Gastroesophageal sphincter (tissue), 4 donors: ENCODE data around the gene MMS19. TPM values are rescaled to one million over a fixed set of nuclear protein-coding genes. Genes with fewer than 3 reads are reported as not detected.
"Not testable (repeated sequence)": the region's sequence is repeated elsewhere in the genome, so short reads cannot be mapped to it uniquely, and the experiment has no call there.

Experiments
- ATAC-seq: fragments of 150-250 bp; one replicate; pipeline ENCODE4 v1.9.1; 2016; ENCODE audit warnings: mild to moderate bottlenecking, moderate library complexity
- H3K27ac ChIP-seq, 4 donors: fragments of 200-600 bp; sonication (generic) in 3 of 4; 1 replicate in 3 of 4; 2 replicates in 1 of 4; pipeline ENCODE4 v1.5.1; 2016 to 2019
- H3K27me3 ChIP-seq: fragments of 200-600 bp; sonication (generic); one replicate; pipeline ENCODE4 v1.5.1; 2019
- H3K36me3 ChIP-seq, 2 donors: fragments of 200-600 bp; sonication (generic); one replicate each; pipeline ENCODE4 v1.5.1; 2019; ENCODE audit warnings: control low read depth in 1 of 2
- H3K4me1 ChIP-seq, 3 donors: fragments of 200-600 bp; sonication (generic); 1 replicate in 2 of 3; 2 replicates in 1 of 3; pipeline ENCODE4 v1.5.1; 2016 to 2019; ENCODE audit warnings: control low read depth in 2 of 3
- H3K4me3 ChIP-seq, 2 donors: fragments of 200-600 bp; sonication (generic); one replicate each; pipeline ENCODE4 v1.5.1; 2019; ENCODE audit warnings: mild to moderate bottlenecking in 1 of 2, moderate library complexity in 1 of 2
- H3K9me3 ChIP-seq, 3 donors: fragments of 200-600 bp; sonication (generic); one replicate each; pipeline ENCODE4 v1.5.1; 2017 to 2019; ENCODE audit warnings: control low read depth in 2 of 3
- EP300 ChIP-seq: sonication (generic); formaldehyde crosslinking; IDR thresholded peaks from one replicate; pipeline ENCODE4 v1.6.1; 2017; ENCODE audit warnings: antibody characterized with exemption, mild to moderate bottlenecking
- POLR2A ChIP-seq, 2 donors: fragments of 450-650 bp; IDR thresholded peaks; one replicate each; pipeline ENCODE4 v1.6.1; 2017; ENCODE audit warnings: antibody characterized with exemption in 2 of 2, mild to moderate bottlenecking in 2 of 2, moderate library complexity in 1 of 2
- POLR2AphosphoS5 ChIP-seq: sonication (generic); formaldehyde crosslinking; IDR thresholded peaks from one replicate; pipeline ENCODE4 v1.6.1; 2017; ENCODE audit warnings: antibody characterized with exemption
- WGBS, 2 donors: methylation state at CpG; one replicate each; pipeline ENCODE4 v1.1.5; 2018; ENCODE audit warnings: low coverage in 1 of 2; 5-methylcytosine and 5-hydroxymethylcytosine counted together
- total RNA-seq, 4 donors: library from RNA; depleted of rRNA; stranded (reverse); fragments of >200 nt; gene quantifications; one replicate each; pipeline ENCODE4 v1.1.0, GENCODE V29; 2016
- TF ChIP-seq, protein P1 (sequence below), 4 experiments: fragments of 200-600 bp in 2 of 4; fragments of 450-650 bp in 2 of 4; sonication (generic) in 1 of 4; IDR thresholded peaks; one replicate each; pipeline ENCODE4 v1.5.1; 2017 to 2019; ENCODE audit warnings: antibody characterized with exemption in 4 of 4, mild to moderate bottlenecking in 2 of 4, moderate library complexity in 2 of 4

Gene MMS19
- total RNA-seq, 4 donors from 2014 or later: 44.3 to 75.8 (median 51.8) TPM

GRCh38 chr10:97428572-97428981 is 69.6 kb downstream of the MMS19 start:
- H3K27ac ChIP-seq: peak overlapping the region in 3 of 4 donors; percentile 8 to 95 (median 91)
- WGBS, 2 donors: 47 to 53% methylated on average over 3 to 4 of the region's 4 CpGs
- TF ChIP-seq, protein P1, sequence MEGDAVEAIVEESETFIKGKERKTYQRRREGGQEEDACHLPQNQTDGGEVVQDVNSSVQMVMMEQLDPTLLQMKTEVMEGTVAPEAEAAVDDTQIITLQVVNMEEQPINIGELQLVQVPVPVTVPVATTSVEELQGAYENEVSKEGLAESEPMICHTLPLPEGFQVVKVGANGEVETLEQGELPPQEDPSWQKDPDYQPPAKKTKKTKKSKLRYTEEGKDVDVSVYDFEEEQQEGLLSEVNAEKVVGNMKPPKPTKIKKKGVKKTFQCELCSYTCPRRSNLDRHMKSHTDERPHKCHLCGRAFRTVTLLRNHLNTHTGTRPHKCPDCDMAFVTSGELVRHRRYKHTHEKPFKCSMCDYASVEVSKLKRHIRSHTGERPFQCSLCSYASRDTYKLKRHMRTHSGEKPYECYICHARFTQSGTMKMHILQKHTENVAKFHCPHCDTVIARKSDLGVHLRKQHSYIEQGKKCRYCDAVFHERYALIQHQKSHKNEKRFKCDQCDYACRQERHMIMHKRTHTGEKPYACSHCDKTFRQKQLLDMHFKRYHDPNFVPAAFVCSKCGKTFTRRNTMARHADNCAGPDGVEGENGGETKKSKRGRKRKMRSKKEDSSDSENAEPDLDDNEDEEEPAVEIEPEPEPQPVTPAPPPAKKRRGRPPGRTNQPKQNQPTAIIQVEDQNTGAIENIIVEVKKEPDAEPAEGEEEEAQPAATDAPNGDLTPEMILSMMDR (IDR thresholded peaks at IDR 0.05): no peak
- no peak for TF ChIP-seq POLR2AphosphoS5
- no peak for TF ChIP-seq EP300
- TF ChIP-seq POLR2A (IDR thresholded peaks at IDR 0.05): no peak

GRCh38 chr10:97427571-97428179 is 70.5 kb downstream of the MMS19 start:
- TF ChIP-seq EP300 (no peak), POLR2AphosphoS5 (no peak), POLR2A (IDR thresholded peaks at IDR 0.05) (no peak)
- TF ChIP-seq, protein P1 (IDR thresholded peaks at IDR 0.05): no peak
- Histone ChIP-seq H3K27me3 (no peaks in the 10 kb centered on the region), H3K4me1 (peaks cover 0 to 59% (median 19%) of the 10 kb centered on the region in 3 donors), H3K4me3 (peak overlapping the region; percentile 85 to 91), H3K9me3 (no peaks in the 10 kb centered on the region), H3K36me3 (peaks cover 9 to 46% of the 10 kb centered on the region in 2 donors), H3K27ac (peak overlapping the region in 3 of 4 donors; percentile 91 to 95 (median 91))
- no peak for ATAC-seq
- 10 to 12% methylated on average over 3 to 4 of the region's 9 CpGs for WGBS, 2 donors

More at GRCh38 chr10:97428572-97428981, 69.6 kb downstream of the MMS19 start:
- H3K4me1 ChIP-seq: peaks cover 0 to 51% (median 19%) of the 10 kb centered on the region in 3 donors
- H3K9me3 ChIP-seq: no peaks in the 10 kb centered on the region
- peak overlapping the region in 1 of 2 donors; percentile 91 for H3K4me3 ChIP-seq
- no peaks in the 10 kb centered on the region for H3K27me3 ChIP-seq
- peaks cover 9 to 43% of the 10 kb centered on the region in 2 donors for H3K36me3 ChIP-seq
- no peak for ATAC-seq

DNA sequence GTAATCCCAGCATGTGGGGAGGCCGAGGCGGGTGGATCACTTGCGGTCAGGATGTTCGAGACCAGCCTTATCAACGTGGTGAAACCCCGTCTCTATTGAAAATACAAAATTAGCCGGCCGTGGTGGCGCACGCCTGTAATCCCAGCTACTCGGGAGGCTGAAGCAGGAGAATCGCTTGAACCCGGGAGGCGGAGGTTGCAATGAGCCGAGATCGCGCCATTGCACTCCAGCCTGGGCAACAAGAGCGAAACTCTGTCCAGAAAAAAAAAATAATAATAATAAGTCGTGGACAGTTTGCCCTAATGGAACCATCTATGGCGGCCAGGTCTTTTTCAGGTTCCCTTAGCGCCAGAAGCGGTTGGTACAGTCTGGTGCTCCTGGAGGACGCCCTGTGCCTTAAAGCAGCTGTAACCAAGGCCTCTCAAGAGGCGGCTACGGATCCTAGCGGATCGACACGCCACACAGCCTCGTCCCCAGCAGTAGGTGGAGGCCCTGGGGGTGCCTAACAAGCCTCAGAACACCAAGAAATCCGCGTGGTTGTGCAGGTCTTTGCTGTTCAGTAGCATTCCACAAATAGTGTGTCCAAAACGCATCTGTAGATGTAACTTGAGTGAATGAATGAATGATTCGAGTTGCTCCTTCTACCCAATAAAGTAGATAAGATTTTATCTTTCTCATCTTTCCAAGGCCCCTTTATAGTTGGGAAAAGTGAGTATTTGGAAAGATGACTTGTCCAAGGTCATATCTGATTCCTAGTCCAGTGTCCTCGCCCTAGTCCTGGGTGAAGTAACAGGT is 71.2 kb downstream of the MMS19 start:
- peaks cover 0 to 59% (median 19%) of the 10 kb centered on the region in 3 donors for H3K4me1 ChIP-seq
- peak overlapping the region; percentile 74 to 95 (median 91) for H3K27ac ChIP-seq
- 12 to 16% methylated on average over 13 to 21 of the region's 34 CpGs for WGBS, 2 donors
- ATAC-seq: no peak
- H3K27me3 ChIP-seq: no peaks in the 10 kb centered on the region
- H3K36me3 ChIP-seq: peaks cover 8 to 48% of the 10 kb centered on the region in 2 donors
- TF ChIP-seq POLR2A (IDR thresholded peaks at IDR 0.05) (no peak), POLR2AphosphoS5 (no peak), EP300 (no peak)
- TF ChIP-seq, protein P1 (IDR thresholded peaks at IDR 0.05): no peak
- peak overlapping the region; percentile 85 to 91 for H3K4me3 ChIP-seq
- no peaks in the 10 kb centered on the region for H3K9me3 ChIP-seq

GRCh38 chr10:97425964-97426775 is 72.1 kb downstream of the MMS19 start, which contains the start of gene PGAM1:
Gene PGAM1, plus strand, starts transcription at chr10:97426191. Its CDS starts 117 bp downstream, at chr10:97426308.
- TF ChIP-seq POLR2AphosphoS5 (peak; percentile 57), POLR2A (IDR thresholded peaks at IDR 0.05) (peak; percentile 65 to 74), EP300 (no peak)
- TF ChIP-seq, protein P1 (IDR thresholded peaks at IDR 0.05): peak in 3 of 4 experiments; percentile 53 to 74 (median 72)
- peak within 1 kb of the TSS; percentile 74 to 95 (median 91) for H3K27ac ChIP-seq
- H3K27me3 ChIP-seq: no peaks in the 10 kb centered on the region
- peak within 1 kb of the TSS; percentile 85 to 91 for H3K4me3 ChIP-seq
- peaks cover under 1 to 40% of the 10 kb centered on the region in 2 donors for H3K36me3 ChIP-seq
- ATAC-seq: peak; percentile 97
- no CpG with 5 or more reads among the region's 90 CpGs for WGBS, 2 donors
- H3K4me1 ChIP-seq: peaks cover 0 to 59% (median 19%) of the 10 kb centered on the region in 3 donors
- no peaks in the 10 kb centered on the region for H3K9me3 ChIP-seq

GRCh38 chr10:97423757-97424098 is 74.5 kb downstream of the MMS19 start:
- H3K9me3 ChIP-seq, H3K27me3 ChIP-seq, H3K27ac ChIP-seq, ATAC-seq, H3K4me3 ChIP-seq: not testable (repeated sequence)
- 54 to 82% methylated on average over 2 to 4 of the region's 8 CpGs for WGBS, 2 donors
- peaks cover 0 to 54% (median 17%) of the 10 kb centered on the region in 3 donors for H3K4me1 ChIP-seq
- peaks cover 0 to 18% of the 10 kb centered on the region in 2 donors for H3K36me3 ChIP-seq
